CD4-positive, alpha-beta T cell (primary cell): Measurements from ENCODE around the gene NAA30. TPM values are rescaled to one million over a fixed set of nuclear protein-coding genes. Genes with fewer than 3 reads are reported as not detected.

Source experiments
- ATAC-seq: fragments of 200-7000 bp; cut with Tn5 transposase; one replicate; pipeline ENCODE4 v1.10.0; 2022; ENCODE audit warnings: mild to moderate bottlenecking; ENCODE audit not compliant: poor library complexity
- CTCF ChIA-PET: fragments of 350-600 bp; sonication (Branson Sonifier 250); formaldehyde crosslinking; loops from one replicate; lab custom pipeline; 2021; ENCODE audit warnings: antibody characterized with exemption, inconsistent platforms; lab: Charles Lee
- POLR2A ChIA-PET: fragments of 350-600 bp; sonication (Branson Sonifier 250); formaldehyde crosslinking; loops from one replicate; lab custom pipeline; 2021; ENCODE audit warnings: antibody characterized with exemption, inconsistent platforms; lab: Charles Lee
- DNase-seq, 14 experiments: peaks; one replicate each; pipeline ENCODE4 v3.0.0-alpha.2; 2013 to 2020; ENCODE audit warnings: mixed read lengths in 2 of 14
- H3K27ac ChIP-seq, 2 donors: one replicate each; pipeline versions ENCODE4 v1.5.1 to v1.7.0; 2013; ENCODE audit warnings: low read length in 2 of 2, low read depth in 1 of 2, mild to moderate bottlenecking in 1 of 2
- H3K27me3 ChIP-seq, 2 experiments: 1 replicate in 1 of 2; 2 replicates in 1 of 2; pipeline versions ENCODE4 v1.6.1 to v1.7.0; 2013; ENCODE audit warnings: low read length in 2 of 2, control low read depth in 1 of 2, mild to moderate bottlenecking in 1 of 2, moderate library complexity in 1 of 2; ENCODE audit not compliant: insufficient read depth in 2 of 2, control insufficient read depth in 1 of 2
- H3K36me3 ChIP-seq: one replicate; pipeline ENCODE4 v1.6.1; 2013; ENCODE audit warnings: low read length, control low read depth; ENCODE audit not compliant: insufficient read depth
- H3K4me1 ChIP-seq: one replicate; pipeline ENCODE4 v1.6.1; 2013; ENCODE audit warnings: low read length, control low read depth; ENCODE audit not compliant: insufficient read depth
- H3K4me3 ChIP-seq: one replicate; pipeline ENCODE4 v1.5.1; 2013; ENCODE audit warnings: mild to moderate bottlenecking, low read length, moderate library complexity
- H3K9me3 ChIP-seq, 2 experiments: 1 replicate in 1 of 2; 2 replicates in 1 of 2; pipeline versions ENCODE4 v1.6.1 to v1.7.0; 2013; ENCODE audit warnings: low read length in 2 of 2, mild to moderate bottlenecking in 2 of 2, control low read depth in 1 of 2, moderate library complexity in 1 of 2; ENCODE audit not compliant: control insufficient read depth in 1 of 2, insufficient read depth in 1 of 2
- H3K27ac Mint-ChIP-seq: one replicate; pipeline ENCODE4 v1.8.0; 2020; ENCODE audit warnings: mixed read lengths
- H3K27me3 Mint-ChIP-seq: one replicate; pipeline ENCODE4 v1.8.0; 2021; ENCODE audit warnings: mixed read lengths
- H3K36me3 Mint-ChIP-seq: one replicate; pipeline ENCODE4 v1.8.0; 2021; ENCODE audit warnings: low read depth, mixed read lengths
- H3K4me1 Mint-ChIP-seq: one replicate; pipeline ENCODE4 v1.8.0; 2021; ENCODE audit warnings: low read depth, mixed read lengths
- H3K4me3 Mint-ChIP-seq: one replicate; pipeline ENCODE4 v1.8.0; 2020; ENCODE audit warnings: mild to moderate bottlenecking, mixed read lengths
- H3K9me3 Mint-ChIP-seq: one replicate; pipeline ENCODE4 v1.8.0; 2020; ENCODE audit warnings: mixed read lengths
- intact Hi-C, 2 experiments: fragments of 100-400 bp; cut with DNase I in 1 of 2; cut with micrococcal nuclease in 1 of 2; formaldehyde crosslinking; loops; one replicate each; pipeline versions ENCODE4 v1.15.1 to v1.9.0; 2023 to 2025; cut with DNase I, micrococcal nuclease
- total RNA-seq, 174 experiments: library from RNA in 2 of 174; stranded (reverse) in 2 of 174; gene quantifications; one replicate each; pipeline ENCODE4 v1.2.3 and lab custom pipeline; 2021 to 2026
- TF ChIP-seq, protein P1 (sequence below): fragments of 200-600 bp; IDR thresholded peaks from one replicate; pipeline ENCODE4 v1.8.0; 2022; ENCODE audit warnings: antibody characterized with exemption, mild to moderate bottlenecking

NAA30 gene
- total RNA-seq, 2 experiments from 2014 or later = 25.8 to 27.7 TPM

DNA sequence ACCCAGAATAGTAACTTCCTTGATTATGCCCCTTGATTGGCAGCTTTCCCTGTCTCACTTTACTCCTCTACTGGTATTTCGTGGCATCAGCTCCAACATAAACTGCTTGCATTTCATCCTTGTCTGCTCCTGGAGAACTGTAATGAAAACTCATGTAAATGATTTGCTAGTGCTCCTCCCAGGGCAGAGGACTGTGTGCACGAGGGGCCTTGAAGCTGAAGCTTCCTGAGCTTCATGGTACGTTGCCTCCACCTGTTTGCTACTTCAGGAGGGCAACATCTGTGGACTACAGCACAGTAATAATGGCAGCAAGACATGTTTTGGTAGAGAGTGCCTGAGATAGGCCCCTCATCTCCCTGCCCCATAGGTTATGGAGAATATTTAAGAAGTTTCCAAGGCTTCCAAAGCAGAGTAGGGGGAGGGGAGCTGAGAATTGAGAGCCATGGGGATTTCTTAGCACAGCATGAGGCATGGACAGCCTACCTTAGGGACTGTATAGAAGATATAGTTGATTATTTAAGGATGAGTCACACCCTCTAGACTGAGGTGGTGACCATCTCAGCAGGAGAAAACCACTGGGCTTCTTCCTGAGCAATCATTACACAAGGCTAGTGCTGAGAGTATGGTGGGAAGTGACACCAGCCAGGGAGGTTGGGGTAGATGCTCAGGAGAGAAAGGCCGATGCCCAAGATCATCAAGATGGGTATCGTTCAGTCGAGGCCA lies 73.8 kb downstream of the NAA30 start:
- no peaks in the 10 kb centered on the region for H3K4me1 Mint-ChIP-seq
- Histone ChIP-seq H3K27me3 (no peaks in the 10 kb centered on the region), H3K4me3 (no peak overlapping the region), H3K4me1 (no peaks in the 10 kb centered on the region), H3K36me3 (no peaks in the 10 kb centered on the region), H3K27ac (no peak overlapping the region), H3K9me3 (no peaks in the 10 kb centered on the region)
- H3K36me3 Mint-ChIP-seq = no peaks in the 10 kb centered on the region
- ChIA-PET CTCF (no interaction called here), POLR2A (no interaction called here)
- DNase-seq (no peak), ATAC-seq (no peak)
- no peak overlapping the region for H3K27ac Mint-ChIP-seq
- H3K27me3 Mint-ChIP-seq = peaks cover 5% of the 10 kb centered on the region
- TF ChIP-seq, protein P1, sequence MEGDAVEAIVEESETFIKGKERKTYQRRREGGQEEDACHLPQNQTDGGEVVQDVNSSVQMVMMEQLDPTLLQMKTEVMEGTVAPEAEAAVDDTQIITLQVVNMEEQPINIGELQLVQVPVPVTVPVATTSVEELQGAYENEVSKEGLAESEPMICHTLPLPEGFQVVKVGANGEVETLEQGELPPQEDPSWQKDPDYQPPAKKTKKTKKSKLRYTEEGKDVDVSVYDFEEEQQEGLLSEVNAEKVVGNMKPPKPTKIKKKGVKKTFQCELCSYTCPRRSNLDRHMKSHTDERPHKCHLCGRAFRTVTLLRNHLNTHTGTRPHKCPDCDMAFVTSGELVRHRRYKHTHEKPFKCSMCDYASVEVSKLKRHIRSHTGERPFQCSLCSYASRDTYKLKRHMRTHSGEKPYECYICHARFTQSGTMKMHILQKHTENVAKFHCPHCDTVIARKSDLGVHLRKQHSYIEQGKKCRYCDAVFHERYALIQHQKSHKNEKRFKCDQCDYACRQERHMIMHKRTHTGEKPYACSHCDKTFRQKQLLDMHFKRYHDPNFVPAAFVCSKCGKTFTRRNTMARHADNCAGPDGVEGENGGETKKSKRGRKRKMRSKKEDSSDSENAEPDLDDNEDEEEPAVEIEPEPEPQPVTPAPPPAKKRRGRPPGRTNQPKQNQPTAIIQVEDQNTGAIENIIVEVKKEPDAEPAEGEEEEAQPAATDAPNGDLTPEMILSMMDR = no peak
- no peaks in the 10 kb centered on the region for H3K9me3 Mint-ChIP-seq
- H3K4me3 Mint-ChIP-seq = no peak overlapping the region
- intact Hi-C loops = no loop called here

Other genes with a start within 250 kb of the NAA30 start
- gene EXOC5, start 121.7 kb upstream of the NAA30 start, total RNA-seq = 10 to 100 TPM; 17.1 to 18.1 TPM
- gene AP5M1, start 121.6 kb upstream of the NAA30 start, total RNA-seq = 10 to 100 TPM; 39.2 to 40.4 TPM
- not detected for gene CCDC198, start 103.3 kb downstream of the NAA30 start, total RNA-seq